Testis (tissue), 2 donors: ENCODE results near the gene OXSR1.

Experiments used
- POLR2A ChIP-seq: fragments of 450-650 bp; IDR thresholded peaks from one replicate; pipeline ENCODE4 v1.6.1; 2017; ENCODE audit warnings: antibody characterized with exemption, mild to moderate bottlenecking, moderate library complexity
- TF ChIP-seq, protein P1 (sequence below), 3 experiments: fragments of 450-650 bp in 2 of 3; fragments of 200-600 bp in 1 of 3; sonication (generic) in 1 of 3; IDR thresholded peaks; one replicate each; pipeline ENCODE4 v1.5.1; 2016 to 2019; ENCODE audit warnings: antibody characterized with exemption in 3 of 3, mild to moderate bottlenecking in 2 of 3, moderate library complexity in 1 of 3

GRCh38 chr3:38163117-38163840 is 2.1 kb upstream of the OXSR1 start:
- TF ChIP-seq, protein P1, sequence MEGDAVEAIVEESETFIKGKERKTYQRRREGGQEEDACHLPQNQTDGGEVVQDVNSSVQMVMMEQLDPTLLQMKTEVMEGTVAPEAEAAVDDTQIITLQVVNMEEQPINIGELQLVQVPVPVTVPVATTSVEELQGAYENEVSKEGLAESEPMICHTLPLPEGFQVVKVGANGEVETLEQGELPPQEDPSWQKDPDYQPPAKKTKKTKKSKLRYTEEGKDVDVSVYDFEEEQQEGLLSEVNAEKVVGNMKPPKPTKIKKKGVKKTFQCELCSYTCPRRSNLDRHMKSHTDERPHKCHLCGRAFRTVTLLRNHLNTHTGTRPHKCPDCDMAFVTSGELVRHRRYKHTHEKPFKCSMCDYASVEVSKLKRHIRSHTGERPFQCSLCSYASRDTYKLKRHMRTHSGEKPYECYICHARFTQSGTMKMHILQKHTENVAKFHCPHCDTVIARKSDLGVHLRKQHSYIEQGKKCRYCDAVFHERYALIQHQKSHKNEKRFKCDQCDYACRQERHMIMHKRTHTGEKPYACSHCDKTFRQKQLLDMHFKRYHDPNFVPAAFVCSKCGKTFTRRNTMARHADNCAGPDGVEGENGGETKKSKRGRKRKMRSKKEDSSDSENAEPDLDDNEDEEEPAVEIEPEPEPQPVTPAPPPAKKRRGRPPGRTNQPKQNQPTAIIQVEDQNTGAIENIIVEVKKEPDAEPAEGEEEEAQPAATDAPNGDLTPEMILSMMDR (IDR thresholded peaks at IDR 0.05), result no peak
- no peak for TF ChIP-seq POLR2A
